Endothelial cell of umbilical vein (primary cell): Measurements from ENCODE around the gene SRSF2. TPM values are rescaled to one million over a fixed set of nuclear protein-coding genes. Genes with fewer than 3 reads are reported as not detected.

Experiments
- BruUV-seq: library from RNA; stranded (reverse); fragments of 400-500 nt; replicated peaks from 2 replicates; lab custom pipeline; 2021; lab: Mats Ljungman, UMichigan
- CTCF ChIA-PET: fragments of 300-600, 350-600 bp; sonication (Branson Sonifier 250); formaldehyde crosslinking; loops from one replicate; lab custom pipeline; 2021; ENCODE audit warnings: antibody characterized with exemption, inconsistent platforms; lab: Charles Lee
- POLR2A ChIA-PET: fragments of 300-600, 350-600 bp; sonication (Branson Sonifier 250); formaldehyde crosslinking; loops from one replicate; lab custom pipeline; 2021; ENCODE audit warnings: antibody characterized with exemption, inconsistent platforms; lab: Charles Lee
- DNase-seq: peaks from one replicate; pipeline ENCODE4 v3.0.0-alpha.2; 2011; ENCODE audit warnings: low read depth, low spot score
- FAIRE-seq: peaks from 2 replicates; lab custom pipeline; 2011; peaks lifted over from hg19 to GRCh38; lab: Jason Lieb, UNC
- H2AFZ ChIP-seq: 2 replicates; pipeline ENCODE4 v1.6.0; 2012; ENCODE audit warnings: low read depth, low read length, control low read depth, inconsistent platforms
- H3K27ac ChIP-seq: 2 replicates; pipeline ENCODE4 v1.5.1; 2011; ENCODE audit warnings: low read depth, mild to moderate bottlenecking, control low read depth, low read length, moderate library complexity; ENCODE audit not compliant: insufficient read depth
- H3K27me3 ChIP-seq, 2 experiments: 2 replicates each; pipeline versions ENCODE4 v1.6.0 to v1.6.1; 2011; ENCODE audit warnings: low read length in 2 of 2, mixed read lengths in 1 of 2; ENCODE audit not compliant: control insufficient read depth in 2 of 2, insufficient read depth in 2 of 2
- H3K36me3 ChIP-seq, 2 experiments: 2 replicates in 1 of 2; 3 replicates in 1 of 2; pipeline ENCODE4 v1.5.1; 2011; ENCODE audit warnings: low read length in 2 of 2, mild to moderate bottlenecking in 1 of 2, moderate library complexity in 1 of 2; ENCODE audit not compliant: control insufficient read depth in 2 of 2, insufficient read depth in 2 of 2; ENCODE audit errors: extremely low read depth in 1 of 2
- H3K4me1 ChIP-seq: 3 replicates; pipeline ENCODE4 v1.5.1; 2011; ENCODE audit warnings: mild to moderate bottlenecking, low read length; ENCODE audit not compliant: control insufficient read depth, insufficient read depth; ENCODE audit errors: extremely low read depth
- H3K4me2 ChIP-seq: 2 replicates; pipeline ENCODE4 v1.6.1; 2011; ENCODE audit warnings: low read length, control low read depth, mixed read lengths; ENCODE audit not compliant: insufficient read depth
- H3K4me3 ChIP-seq, 3 experiments: fragments of 200-600 bp in 1 of 3; sonication (generic), shearing (Covaris generic) in 1 of 3; replicated peaks in 1 of 3; 2 replicates each; pipeline ENCODE4 v1.5.1; 2011 to 2016; ENCODE audit warnings: control low read depth in 3 of 3, low read length in 3 of 3, mild to moderate bottlenecking in 2 of 3, inconsistent platforms in 1 of 3, low read depth in 1 of 3, moderate library complexity in 1 of 3; ENCODE audit not compliant: insufficient read depth in 1 of 3
- H3K79me2 ChIP-seq: 2 replicates; pipeline ENCODE4 v1.6.0; 2012; ENCODE audit warnings: low read length, inconsistent platforms; ENCODE audit not compliant: control insufficient read depth, insufficient read depth
- H3K9ac ChIP-seq: replicated peaks from 2 replicates; pipeline ENCODE3; 2011; ENCODE audit warnings: low read length, control low read depth; ENCODE audit not compliant: insufficient read depth; ENCODE audit errors: extremely low read depth
- H3K9me1 ChIP-seq: replicated peaks from 3 replicates; pipeline ENCODE4 v1.6.0; 2011; ENCODE audit warnings: mild to moderate bottlenecking, low read length; ENCODE audit not compliant: control insufficient read depth, insufficient read depth; ENCODE audit errors: extremely low read depth
- H3K9me3 ChIP-seq: replicated peaks from 2 replicates; pipeline ENCODE4 v1.5.1; 2012; ENCODE audit warnings: low read length, inconsistent platforms; ENCODE audit not compliant: control insufficient read depth, insufficient read depth
- H4K20me1 ChIP-seq: replicated peaks from 2 replicates; pipeline ENCODE3; 2011; ENCODE audit warnings: mild to moderate bottlenecking, low read length; ENCODE audit not compliant: control insufficient read depth, insufficient read depth; ENCODE audit errors: extremely low read depth
- EZH2 ChIP-seq: IDR thresholded peaks from 2 replicates; pipeline ENCODE4 v1.6.1; 2012; ENCODE audit warnings: borderline replicate concordance, low read depth, mild to moderate bottlenecking, moderate library complexity, low read length, inconsistent platforms; ENCODE audit not compliant: severe bottlenecking
- FOS ChIP-seq: IDR thresholded peaks from 2 replicates; pipeline ENCODE4 v1.6.1; 2011; ENCODE audit warnings: mild to moderate bottlenecking, low read length, moderate library complexity, borderline replicate concordance; ENCODE audit not compliant: insufficient read depth
- GATA2 ChIP-seq: IDR thresholded peaks from 2 replicates; pipeline ENCODE4 v1.7.0; 2011; ENCODE audit warnings: low read depth, mild to moderate bottlenecking, moderate library complexity, mixed read lengths, low read length; ENCODE audit not compliant: insufficient read length, insufficient read depth
- JUN ChIP-seq: IDR thresholded peaks from 2 replicates; pipeline ENCODE4 v1.6.1; 2011; ENCODE audit warnings: borderline replicate concordance, low read depth; ENCODE audit not compliant: insufficient read length, insufficient read depth
- MAX ChIP-seq: IDR thresholded peaks from 2 replicates; pipeline ENCODE4 v1.6.1; 2011; ENCODE audit not compliant: insufficient read depth, insufficient read length
- MYC ChIP-seq: IDR thresholded peaks from one replicate; pipeline ENCODE4 v1.6.1; 2011; ENCODE audit warnings: mild to moderate bottlenecking, low read depth, low read length
- POLR2A ChIP-seq: IDR thresholded peaks from 2 replicates; pipeline ENCODE4 v1.6.1; 2012; ENCODE audit warnings: low read depth, mild to moderate bottlenecking, control low read depth, low read length
- POLR2AphosphoS5 ChIP-seq: IDR thresholded peaks from 2 replicates; pipeline ENCODE4 v1.6.1; 2012; ENCODE audit warnings: low read depth, mild to moderate bottlenecking, control low read depth, low read length, moderate library complexity; ENCODE audit not compliant: insufficient read depth
- dilution Hi-C: fragments of 300-500 bp; cut with MboI; formaldehyde crosslinking; loops from one replicate; pipeline ENCODE4 v1.15.0; 2019; ENCODE audit warnings: low sequenced_read_pairs; ENCODE audit not compliant: extremely low pct_ligation_motif_present
- intact Hi-C: fragments of 100-400 bp; cut with micrococcal nuclease; formaldehyde crosslinking; loops from one replicate; pipeline ENCODE4 v1.10.0; 2022
- polyA plus RNA-seq, 4 experiments: library from polyadenylated mRNA; depleted of rRNA in 3 of 4; stranded (reverse) in 3 of 4; unstranded in 1 of 4; fragments of >200 nt; gene quantifications; 2 replicates each; pipeline versions ENCODE4 v1.2.1 to v1.2.3, GENCODE V29; 2011 to 2012; ENCODE audit warnings: missing spikeins in 1 of 4
- total RNA-seq: library from RNA; stranded (reverse); gene quantifications from 2 replicates; pipeline ENCODE4 v1.2.3, GENCODE V29; 2021
- TF ChIP-seq, protein P1 (sequence below), 2 donors: IDR thresholded peaks; 1 replicate in 1 of 2; 2 replicates in 1 of 2; pipeline ENCODE4 v1.5.1; 2011; ENCODE audit warnings: low read length in 2 of 2, mild to moderate bottlenecking in 2 of 2, moderate library complexity in 2 of 2, control low read depth in 1 of 2, inconsistent platforms in 1 of 2, low read depth in 1 of 2; ENCODE audit not compliant: insufficient read depth in 1 of 2; ENCODE audit errors: extremely low read depth in 1 of 2

The SRSF2 gene
- total and polyA plus RNA-seq, 2 donors (not counting 3 experiments of a cell fraction or from before 2014, with no cell fraction given), result 283 to 307 TPM

DNA sequence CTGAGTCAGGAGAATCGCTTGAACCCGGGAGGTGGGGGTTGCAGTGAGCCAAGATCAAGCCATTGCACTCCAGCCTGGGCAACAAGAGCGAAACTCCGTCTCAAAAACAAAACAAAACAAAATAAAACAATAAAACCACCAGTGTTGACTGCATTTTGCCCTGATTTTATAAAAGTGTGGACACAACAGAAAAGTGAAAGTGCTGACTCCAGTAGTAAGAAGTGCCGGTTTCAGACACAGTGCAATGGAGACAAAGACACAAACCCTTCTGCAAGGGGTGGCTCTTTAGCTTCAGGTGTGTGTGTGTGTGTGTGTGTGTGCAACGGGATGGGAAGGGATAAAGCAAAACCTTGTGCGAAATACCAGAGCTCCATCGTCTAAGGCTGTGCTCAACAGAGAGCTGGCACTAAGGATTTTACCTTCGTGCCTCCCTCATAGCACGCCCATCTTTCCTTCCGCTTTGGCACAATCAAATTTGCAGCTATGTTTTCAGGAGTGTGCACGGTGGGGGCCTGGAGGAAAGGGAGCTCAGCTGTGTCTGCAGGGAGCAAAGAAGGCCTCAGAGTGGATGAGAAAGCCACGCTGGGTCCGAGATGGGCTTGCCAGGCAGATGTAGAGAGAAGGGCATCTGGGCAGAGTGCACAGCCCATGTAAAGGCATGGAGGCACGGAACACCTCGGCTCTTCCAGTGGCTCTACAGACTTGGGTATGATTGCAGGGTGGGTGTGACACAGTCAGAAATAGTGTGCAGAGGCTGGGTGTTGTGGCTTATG, 41.9 kb downstream of the SRSF2 start:
- H3K27ac ChIP-seq, result no peak overlapping the region
- H3K9ac ChIP-seq, result no peak overlapping the region
- peaks cover 32% of the 10 kb centered on the region for H3K4me1 ChIP-seq
- no peaks in the 10 kb centered on the region for H3K9me3 ChIP-seq
- no peak overlapping the region for H3K4me3 ChIP-seq
- CTCF ChIA-PET, result interaction anchor here (5.5 kb wide), 1 partner anchor 14 kb away, joined by 26 read pairs; no protein-coding TSS in a partner anchor
- no peaks in the 10 kb centered on the region for H3K36me3 ChIP-seq
- FAIRE-seq (peak; percentile 44), DNase-seq (no peak)
- no peaks in the 10 kb centered on the region for H3K27me3 ChIP-seq
- intact Hi-C loops (no loop called here), dilution Hi-C loops (no loop called here)
- H3K79me2 ChIP-seq, result peaks cover 48% of the 10 kb centered on the region
- TF ChIP-seq POLR2A (no peak), MYC (no peak), GATA2 (no peak), EZH2 (no peak), MAX (no peak), FOS (no peak), POLR2AphosphoS5 (no peak), JUN (no peak)
- TF ChIP-seq, protein P1, sequence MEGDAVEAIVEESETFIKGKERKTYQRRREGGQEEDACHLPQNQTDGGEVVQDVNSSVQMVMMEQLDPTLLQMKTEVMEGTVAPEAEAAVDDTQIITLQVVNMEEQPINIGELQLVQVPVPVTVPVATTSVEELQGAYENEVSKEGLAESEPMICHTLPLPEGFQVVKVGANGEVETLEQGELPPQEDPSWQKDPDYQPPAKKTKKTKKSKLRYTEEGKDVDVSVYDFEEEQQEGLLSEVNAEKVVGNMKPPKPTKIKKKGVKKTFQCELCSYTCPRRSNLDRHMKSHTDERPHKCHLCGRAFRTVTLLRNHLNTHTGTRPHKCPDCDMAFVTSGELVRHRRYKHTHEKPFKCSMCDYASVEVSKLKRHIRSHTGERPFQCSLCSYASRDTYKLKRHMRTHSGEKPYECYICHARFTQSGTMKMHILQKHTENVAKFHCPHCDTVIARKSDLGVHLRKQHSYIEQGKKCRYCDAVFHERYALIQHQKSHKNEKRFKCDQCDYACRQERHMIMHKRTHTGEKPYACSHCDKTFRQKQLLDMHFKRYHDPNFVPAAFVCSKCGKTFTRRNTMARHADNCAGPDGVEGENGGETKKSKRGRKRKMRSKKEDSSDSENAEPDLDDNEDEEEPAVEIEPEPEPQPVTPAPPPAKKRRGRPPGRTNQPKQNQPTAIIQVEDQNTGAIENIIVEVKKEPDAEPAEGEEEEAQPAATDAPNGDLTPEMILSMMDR (IDR thresholded peaks at IDR 0.05; ENCODE audit: extremely low read depth in 1 of 2, insufficient read depth in 1 of 2, low read depth in 1 of 2, low read length in 2 of 2), result no peak
- no peaks in the 10 kb centered on the region for H4K20me1 ChIP-seq
- no peak overlapping the region for H2AFZ ChIP-seq
- BruUV-seq, result no TSS peak
- no peaks in the 10 kb centered on the region for H3K9me1 ChIP-seq
- POLR2A ChIA-PET, result no interaction called here
- H3K4me2 ChIP-seq, result peak overlapping the region; percentile 3
